LNCaP clone FGC (cell line): ENCODE results near the gene CCN2.
A peak's percentile ranks its signal among the peaks of the same experiment; 100 is the strongest.

Experiments used
- DNase-seq: peaks from one replicate; pipeline ENCODE4 v3.0.0-alpha.2; 2011; ENCODE audit warnings: low read depth
- H3K4me3 ChIP-seq: 2 replicates; pipeline ENCODE4 v1.5.1; 2011; ENCODE audit warnings: mild to moderate bottlenecking, low read depth, low read length, control low read depth
- CTCF ChIP-seq: IDR thresholded peaks from 2 replicates; pipeline ENCODE4 v1.5.1; 2012; ENCODE audit warnings: mild to moderate bottlenecking; ENCODE audit not compliant: control insufficient read depth, insufficient read depth; ENCODE audit errors: extremely low read depth

Gene CCN2

GRCh38 chr6:131967948-131968347 is 16.8 kb upstream of the CCN2 start:
- no peak for DNase-seq
- no peak for TF ChIP-seq CTCF
- H3K4me3 ChIP-seq: no peak overlapping the region

GRCh38 chr6:131966443-131966842 is 15.3 kb upstream of the CCN2 start:
- no peak for DNase-seq
- TF ChIP-seq CTCF: no peak

GRCh38 chr6:131963063-131963462 is 11.9 kb upstream of the CCN2 start:
- no peak for TF ChIP-seq CTCF
- H3K4me3 ChIP-seq: no peak overlapping the region
- DNase-seq: no peak

More at GRCh38 chr6:131966443-131966842, 15.3 kb upstream of the CCN2 start:
- no peak overlapping the region for H3K4me3 ChIP-seq

- no peak overlapping the region for H3K4me3 ChIP-seq
- no peak for DNase-seq
- TF ChIP-seq CTCF: 0 out of 2 replicates have a peak, but pooled peaks have one; percentile 6
These were observed 9.4 kb upstream of the CCN2 start for GRCh38 chr6:131960371-131961133.

GRCh38 chr6:131958542-131959470 is 7.6 kb upstream of the CCN2 start:
- TF ChIP-seq CTCF: no peak
- no peak overlapping the region for H3K4me3 ChIP-seq
- no peak for DNase-seq

GRCh38 chr6:131958095-131958494 is 6.9 kb upstream of the CCN2 start:
- TF ChIP-seq CTCF: no peak
- DNase-seq: no peak
- H3K4me3 ChIP-seq: no peak overlapping the region
